Measurements from ENCODE around the gene GALNT7.
"Not testable (repeated sequence)": the region's sequence is repeated elsewhere in the genome, so short reads cannot be mapped to it uniquely, and the experiment has no call there.

The GALNT7 gene

GRCh38 chr4:173168396-173169177 is at the start of gene GALNT7:
Gene GALNT7 (plus strand): TSS chr4:173168811. CDS start chr4:173168836, 25 bp downstream.
- DNase-seq = peak; percentile 64

- DNase-seq = not testable (repeated sequence)
These were observed 49.8 kb upstream of the GALNT7 start for GRCh38 chr4:173118819-173119218.

GRCh38 chr4:173119818-173120217 is 48.8 kb upstream of the GALNT7 start:
- no peak for DNase-seq

GRCh38 chr4:173121076-173121561 is 47.5 kb upstream of the GALNT7 start:
- no peak for DNase-seq

- DNase-seq = no peak
These were observed 44.3 kb upstream of the GALNT7 start for GRCh38 chr4:173124209-173124865.

GRCh38 chr4:173125216-173125812 is 43.3 kb upstream of the GALNT7 start:
- DNase-seq = no peak

- DNase-seq = no peak
These were observed 40.3 kb upstream of the GALNT7 start for GRCh38 chr4:173128199-173128890.

- no peak for DNase-seq
These were observed 37.9 kb upstream of the GALNT7 start for GRCh38 chr4:173130687-173131086.

GRCh38 chr4:173134426-173134825 is 34.2 kb upstream of the GALNT7 start:
- no peak for DNase-seq

GRCh38 chr4:173135241-173135847 is 33.3 kb upstream of the GALNT7 start:
- no peak for DNase-seq

GRCh38 chr4:173138624-173139023 is 30.0 kb upstream of the GALNT7 start:
- no peak for DNase-seq

GRCh38 chr4:173139561-173139960 is 29.1 kb upstream of the GALNT7 start:
- DNase-seq = no peak

- no peak for DNase-seq
These were observed 23.5 kb upstream of the GALNT7 start for GRCh38 chr4:173145131-173145530.

- no peak for DNase-seq
These were observed 22.2 kb upstream of the GALNT7 start for GRCh38 chr4:173146456-173146855.

- no peak for DNase-seq
These were observed 17.1 kb upstream of the GALNT7 start for GRCh38 chr4:173151496-173151895.

GRCh38 chr4:173152104-173152503 is 16.5 kb upstream of the GALNT7 start:
- DNase-seq = no peak

- no peak for DNase-seq
These were observed 15.2 kb upstream of the GALNT7 start for GRCh38 chr4:173153445-173153844.

GRCh38 chr4:173159791-173160190 is 8.8 kb upstream of the GALNT7 start:
- no peak for DNase-seq

- no peak for DNase-seq
These were observed 7.7 kb upstream of the GALNT7 start for GRCh38 chr4:173160871-173161270.

GRCh38 chr4:173161311-173161710 is 7.3 kb upstream of the GALNT7 start:
- DNase-seq = no peak

- DNase-seq = no peak
These were observed 2.9 kb upstream of the GALNT7 start for GRCh38 chr4:173165706-173166105.

- no peak for DNase-seq
These were observed 2.1 kb upstream of the GALNT7 start for GRCh38 chr4:173166491-173166890.
